Measurements from ENCODE around the gene KIF17.

Gene KIF17

DNA sequence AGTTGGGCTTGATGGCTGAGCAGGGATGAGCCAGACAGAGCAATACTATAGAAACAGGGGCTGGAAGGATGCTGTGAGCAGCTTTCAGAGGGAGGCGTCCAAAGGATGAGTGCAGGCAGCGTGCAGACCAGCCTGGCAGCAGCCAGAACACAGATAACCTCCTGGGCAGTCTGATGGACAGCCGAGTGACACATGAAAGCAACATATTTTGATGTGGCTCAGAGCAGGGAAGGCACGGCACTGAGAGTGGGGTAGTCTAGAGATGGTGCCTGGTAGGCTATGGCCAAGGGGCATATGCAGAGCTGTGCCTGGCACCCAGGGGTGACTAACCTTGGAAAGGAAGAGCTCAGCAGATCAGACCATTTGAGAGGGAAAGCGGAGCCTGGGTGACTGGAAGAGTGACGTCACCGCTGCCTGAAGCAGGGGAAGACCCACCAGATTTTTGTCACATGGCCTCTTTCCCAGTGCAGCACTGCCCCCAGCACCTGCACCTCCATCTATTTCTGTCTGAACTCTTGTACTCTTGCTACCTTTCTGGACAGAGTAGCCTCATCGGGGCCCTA lies 80.9 kb downstream of the KIF17 start:
- DNase-seq (ENCODE audit: low spot score) = no peak
- TF ChIP-seq, protein P1, sequence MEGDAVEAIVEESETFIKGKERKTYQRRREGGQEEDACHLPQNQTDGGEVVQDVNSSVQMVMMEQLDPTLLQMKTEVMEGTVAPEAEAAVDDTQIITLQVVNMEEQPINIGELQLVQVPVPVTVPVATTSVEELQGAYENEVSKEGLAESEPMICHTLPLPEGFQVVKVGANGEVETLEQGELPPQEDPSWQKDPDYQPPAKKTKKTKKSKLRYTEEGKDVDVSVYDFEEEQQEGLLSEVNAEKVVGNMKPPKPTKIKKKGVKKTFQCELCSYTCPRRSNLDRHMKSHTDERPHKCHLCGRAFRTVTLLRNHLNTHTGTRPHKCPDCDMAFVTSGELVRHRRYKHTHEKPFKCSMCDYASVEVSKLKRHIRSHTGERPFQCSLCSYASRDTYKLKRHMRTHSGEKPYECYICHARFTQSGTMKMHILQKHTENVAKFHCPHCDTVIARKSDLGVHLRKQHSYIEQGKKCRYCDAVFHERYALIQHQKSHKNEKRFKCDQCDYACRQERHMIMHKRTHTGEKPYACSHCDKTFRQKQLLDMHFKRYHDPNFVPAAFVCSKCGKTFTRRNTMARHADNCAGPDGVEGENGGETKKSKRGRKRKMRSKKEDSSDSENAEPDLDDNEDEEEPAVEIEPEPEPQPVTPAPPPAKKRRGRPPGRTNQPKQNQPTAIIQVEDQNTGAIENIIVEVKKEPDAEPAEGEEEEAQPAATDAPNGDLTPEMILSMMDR (IDR thresholded peaks at IDR 0.05; ENCODE audit: extremely low read depth, missing control alignments) = no peak

DNA sequence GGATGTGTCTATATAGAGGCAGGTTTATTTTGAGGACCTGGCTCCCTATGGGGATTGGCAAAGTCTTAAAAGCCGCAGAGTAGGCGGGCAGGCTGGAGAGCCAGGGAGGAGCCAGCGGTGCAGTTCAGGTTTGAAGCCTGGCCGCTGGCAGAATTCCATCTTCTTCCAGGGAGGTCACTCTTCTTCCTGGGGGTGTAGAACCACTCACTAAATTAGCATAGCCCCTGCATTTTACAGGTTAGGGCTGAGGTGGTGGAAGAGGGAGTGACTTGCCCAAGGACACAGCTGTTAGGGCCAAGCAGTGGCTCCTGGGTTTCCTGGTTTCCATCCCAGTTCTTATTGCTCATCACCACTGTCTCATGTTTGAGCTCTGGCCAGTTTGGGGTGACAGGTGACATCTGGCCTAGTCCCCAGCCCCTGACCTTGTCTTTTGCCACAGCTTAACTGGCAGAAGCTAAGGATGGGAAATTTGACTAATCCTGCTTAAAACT lies 83.2 kb downstream of the KIF17 start:
- no peak for DNase-seq (ENCODE audit: low spot score)
- TF ChIP-seq, protein P1 (IDR thresholded peaks at IDR 0.05; ENCODE audit: extremely low read depth, missing control alignments) = no peak

DNA sequence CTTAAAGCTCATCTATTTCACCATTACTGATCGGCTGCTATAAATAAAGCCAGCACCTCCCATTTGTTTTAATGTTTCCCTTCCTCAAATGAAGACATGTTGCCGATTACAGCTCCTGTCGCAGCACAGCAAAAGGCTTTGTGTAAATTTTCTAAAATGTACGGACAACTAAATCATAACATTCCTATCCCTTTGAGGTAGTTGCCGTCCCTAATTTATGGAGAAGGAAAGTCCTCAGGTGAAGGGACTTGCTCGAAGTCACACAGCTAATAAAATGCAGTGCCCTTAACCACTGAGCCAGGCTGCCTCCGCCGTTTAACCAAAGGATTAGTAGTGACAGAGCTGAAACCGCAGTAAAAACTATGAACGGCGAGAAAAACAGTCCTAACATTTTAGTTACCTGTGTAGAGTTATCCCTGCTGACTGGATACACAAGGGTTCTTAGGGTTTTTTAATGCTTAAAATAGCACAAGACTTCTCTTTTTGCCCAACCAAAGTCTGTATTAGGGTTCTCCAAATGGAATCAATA lies 83.7 kb downstream of the KIF17 start:
- TF ChIP-seq, protein P1 (IDR thresholded peaks at IDR 0.05; ENCODE audit: extremely low read depth, missing control alignments) = no peak
- DNase-seq (ENCODE audit: low spot score) = no peak

DNA sequence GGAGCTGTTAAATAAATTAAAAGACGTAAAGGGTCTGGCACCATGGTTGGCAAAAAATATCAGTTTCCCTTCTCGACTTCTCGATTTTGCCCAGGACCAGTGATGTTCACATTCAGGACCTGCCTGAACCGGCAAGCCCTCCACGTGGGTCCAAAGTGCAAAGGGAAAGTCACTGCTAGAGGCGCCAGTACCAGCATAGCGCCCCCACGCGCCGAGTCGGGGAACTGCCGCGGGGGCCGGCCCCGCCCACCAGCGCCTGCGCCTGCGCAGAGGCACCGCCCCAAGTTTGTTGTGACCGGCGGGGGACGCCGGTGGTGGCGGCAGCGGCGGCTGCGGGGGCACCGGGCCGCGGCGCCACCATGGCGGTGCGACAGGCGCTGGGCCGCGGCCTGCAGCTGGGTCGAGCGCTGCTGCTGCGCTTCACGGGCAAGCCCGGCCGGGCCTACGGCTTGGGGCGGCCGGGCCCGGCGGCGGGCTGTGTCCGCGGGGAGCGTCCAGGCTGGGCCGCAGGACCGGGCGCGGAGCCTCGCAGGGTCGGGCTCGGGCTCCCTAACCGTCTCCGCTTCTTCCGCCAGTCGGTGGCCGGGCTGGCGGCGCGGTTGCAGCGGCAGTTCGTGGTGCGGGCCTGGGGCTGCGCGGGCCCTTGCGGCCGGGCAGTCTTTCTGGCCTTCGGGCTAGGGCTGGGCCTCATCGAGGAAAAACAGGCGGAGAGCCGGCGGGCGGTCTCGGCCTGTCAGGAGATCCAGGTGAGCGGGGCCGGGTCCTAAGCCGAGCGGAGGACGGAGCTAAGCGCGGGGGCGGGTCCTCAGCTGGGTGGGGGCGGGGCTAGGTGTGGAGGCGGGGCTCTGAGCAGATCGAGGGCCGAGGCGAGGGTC lies 84.4 kb downstream of the KIF17 start, which contains the start of gene PINK1:
Gene PINK1, plus strand, starts transcription at position 269 of the 875 bp plus-strand sequence. Its CDS starts 91 bp downstream, at position 360.
- DNase-seq (ENCODE audit: low spot score) = peak; percentile 93
- TF ChIP-seq, protein P1 (IDR thresholded peaks at IDR 0.05; ENCODE audit: extremely low read depth, missing control alignments) = peak; percentile 94

DNA sequence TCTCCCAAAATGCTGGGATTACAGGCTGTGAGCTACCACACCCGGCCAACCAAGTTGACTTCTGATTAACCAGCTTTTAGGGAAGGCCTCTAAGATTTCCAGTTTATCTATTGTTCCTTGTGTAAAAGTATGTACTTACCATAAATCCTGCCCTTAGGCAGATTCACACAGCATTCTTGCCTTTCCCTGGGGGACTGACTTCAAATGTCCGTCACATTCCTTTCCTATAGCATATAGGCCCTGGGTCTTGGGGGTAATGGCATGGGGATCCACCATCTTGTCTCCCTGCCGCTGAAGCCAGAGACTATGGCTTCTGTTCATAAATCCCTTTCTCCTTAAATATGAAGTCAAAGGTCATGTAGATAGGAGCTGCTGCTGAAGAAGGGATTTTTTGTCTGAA lies 85.4 kb downstream of the KIF17 start:
- no peak for DNase-seq (ENCODE audit: low spot score)
- TF ChIP-seq, protein P1 (IDR thresholded peaks at IDR 0.05; ENCODE audit: extremely low read depth, missing control alignments) = no peak

DNA sequence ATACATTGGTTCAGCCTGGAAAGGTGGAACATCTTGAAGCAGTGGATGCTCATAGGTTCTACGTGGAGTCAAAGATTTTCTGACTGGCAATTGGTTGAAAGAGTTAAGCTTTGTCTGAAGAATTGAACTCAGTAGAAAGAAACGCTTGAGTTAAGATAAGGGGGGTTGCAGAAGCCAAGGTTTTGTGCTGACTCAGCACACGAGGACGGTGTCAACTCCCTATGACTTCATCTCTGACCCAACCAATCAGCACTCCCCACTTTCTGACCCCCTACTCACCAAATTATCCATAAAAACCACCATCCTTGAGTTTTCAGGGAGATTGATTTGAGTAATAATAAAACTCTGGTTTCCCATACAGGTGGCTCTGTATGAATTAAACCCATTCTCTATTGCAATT lies 87.1 kb downstream of the KIF17 start:
- TF ChIP-seq, protein P1 (IDR thresholded peaks at IDR 0.05; ENCODE audit: extremely low read depth, missing control alignments) = no peak
- DNase-seq (ENCODE audit: low spot score) = no peak

DNA sequence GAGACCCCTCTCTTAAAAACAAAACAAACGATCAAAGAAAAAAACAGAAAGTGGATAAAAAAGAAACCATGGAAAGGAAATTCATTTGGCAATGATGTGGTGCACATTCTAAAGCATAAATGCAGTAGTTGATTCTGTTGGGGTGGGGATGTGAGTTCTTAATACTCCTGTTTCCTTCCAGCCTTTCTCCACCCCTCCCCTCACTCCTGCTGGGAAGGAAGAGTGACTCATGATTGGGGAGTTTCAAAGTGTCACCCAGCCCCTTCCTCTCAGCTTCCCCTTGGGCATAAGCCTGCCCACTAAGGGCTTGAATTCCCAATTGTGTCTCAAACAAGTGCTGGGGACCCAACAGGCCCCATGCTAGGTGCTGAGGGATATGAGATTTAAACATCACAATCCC lies 91.3 kb downstream of the KIF17 start:
- no peak for DNase-seq (ENCODE audit: low spot score)
- TF ChIP-seq, protein P1 (IDR thresholded peaks at IDR 0.05; ENCODE audit: extremely low read depth, missing control alignments) = no peak
